GM23248 (cell line): Measurements from ENCODE around the gene TSPAN2. TPM values are rescaled to one million over a fixed set of nuclear protein-coding genes. Genes with fewer than 3 reads are reported as not detected.
A peak's percentile ranks its signal among the peaks of the same experiment; 100 is the strongest.

Source experiments
- DNase-seq: peaks from one replicate; pipeline ENCODE4 v3.0.0-alpha.2; 2015
- H2AFZ ChIP-seq: fragments of 200-600 bp; sonication (generic); 2 replicates; pipeline ENCODE4 v1.6.1; 2016; ENCODE audit warnings: antibody characterized with exemption
- H3F3A ChIP-seq: fragments of 200-600 bp; sonication (generic); 2 replicates; pipeline ENCODE4 v1.6.1; 2016; ENCODE audit warnings: mild to moderate bottlenecking, antibody characterized with exemption, mixed run types; ENCODE audit not compliant: insufficient read depth
- H3K27ac ChIP-seq: fragments of 200-600 bp; sonication (generic); 2 replicates; pipeline ENCODE4 v1.5.1; 2016; ENCODE audit warnings: mild to moderate bottlenecking
- H3K27me3 ChIP-seq: fragments of 200-600 bp; sonication (generic); replicated peaks from 2 replicates; pipeline ENCODE4 v1.6.1; 2016; ENCODE audit warnings: mild to moderate bottlenecking; ENCODE audit not compliant: insufficient read depth
- H3K36me3 ChIP-seq: fragments of 200-600 bp; sonication (generic); 2 replicates; pipeline ENCODE4 v1.6.1; 2016; ENCODE audit warnings: low read depth, mild to moderate bottlenecking
- H3K4me1 ChIP-seq: fragments of 200-600 bp; sonication (generic); 2 replicates; pipeline ENCODE4 v1.6.1; 2016; ENCODE audit warnings: mild to moderate bottlenecking; ENCODE audit not compliant: insufficient read depth
- H3K4me2 ChIP-seq: fragments of 200-600 bp; sonication (generic); one replicate; pipeline ENCODE4 v1.6.1; 2016; ENCODE audit warnings: mild to moderate bottlenecking; ENCODE audit not compliant: unreplicated experiment
- H3K4me3 ChIP-seq: fragments of 200-600 bp; sonication (generic); 2 replicates; pipeline ENCODE4 v1.5.1; 2016; ENCODE audit warnings: mild to moderate bottlenecking
- H3K79me2 ChIP-seq: fragments of 200-600 bp; sonication (generic); 2 replicates; pipeline ENCODE4 v1.6.1; 2016; ENCODE audit warnings: mild to moderate bottlenecking; ENCODE audit not compliant: insufficient read depth
- H3K9ac ChIP-seq: fragments of 200-600 bp; sonication (generic); 2 replicates; pipeline ENCODE4 v1.6.1; 2016; ENCODE audit warnings: mild to moderate bottlenecking
- H3K9me2 ChIP-seq: fragments of 200-600 bp; sonication (generic); 2 replicates; pipeline ENCODE4 v1.6.1; 2016; ENCODE audit warnings: mixed run types, mild to moderate bottlenecking, moderate library complexity; ENCODE audit not compliant: insufficient read depth
- H3K9me3 ChIP-seq: fragments of 200-600 bp; sonication (generic); one replicate; pipeline ENCODE4 v1.6.1; 2017; ENCODE audit warnings: low read depth
- H4K20me1 ChIP-seq: fragments of 200-600 bp; sonication (generic); 2 replicates; pipeline ENCODE4 v1.6.0; 2016; ENCODE audit not compliant: insufficient read depth
- EZH2 ChIP-seq: fragments of 200-600 bp; sonication (generic); IDR thresholded peaks from 2 replicates; pipeline ENCODE4 v1.6.1; 2018; ENCODE audit warnings: antibody characterized with exemption, mild to moderate bottlenecking; ENCODE audit not compliant: insufficient read depth, poor library complexity, severe bottlenecking
- EZH2phosphoT487 ChIP-seq: fragments of 200-600 bp; sonication (generic); IDR thresholded peaks from 2 replicates; pipeline ENCODE4 v1.6.1; 2018; ENCODE audit warnings: antibody characterized with exemption, moderate library complexity, mild to moderate bottlenecking, low read depth; ENCODE audit not compliant: insufficient read depth
- WGBS, 2 experiments: methylation state at CpG; one replicate each; pipeline ENCODE4 v1.1.6; 2015 to 2017; ENCODE audit warnings: low lambda C conversion rate in 2 of 2, low coverage in 1 of 2; ENCODE audit errors: missing lambda C conversion rate in 2 of 2; 5-methylcytosine and 5-hydroxymethylcytosine counted together
- in situ Hi-C: fragments of 300-500 bp; cut with MboI; formaldehyde crosslinking; loops from 2 replicates; pipeline ENCODE4 v1.15.0; 2020
- polyA plus RNA-seq: library from polyadenylated mRNA; unstranded; fragments of >200 nt; fragmentation: Nextera tagmentation; extraction: Ambion mirVana; gene quantifications from 2 replicates; pipeline ENCODE4 v1.2.1, GENCODE V29; 2016
- total RNA-seq: library from RNA; depleted of rRNA; stranded (reverse); fragments of >200 nt; shearing (Covaris generic); gene quantifications from 2 replicates; pipeline ENCODE4 v1.2.3, GENCODE V29; 2014

TSPAN2 gene
- total and polyA plus RNA-seq, 2 experiments from 2014 or later, result 2.7 to 10.1 TPM

DNA sequence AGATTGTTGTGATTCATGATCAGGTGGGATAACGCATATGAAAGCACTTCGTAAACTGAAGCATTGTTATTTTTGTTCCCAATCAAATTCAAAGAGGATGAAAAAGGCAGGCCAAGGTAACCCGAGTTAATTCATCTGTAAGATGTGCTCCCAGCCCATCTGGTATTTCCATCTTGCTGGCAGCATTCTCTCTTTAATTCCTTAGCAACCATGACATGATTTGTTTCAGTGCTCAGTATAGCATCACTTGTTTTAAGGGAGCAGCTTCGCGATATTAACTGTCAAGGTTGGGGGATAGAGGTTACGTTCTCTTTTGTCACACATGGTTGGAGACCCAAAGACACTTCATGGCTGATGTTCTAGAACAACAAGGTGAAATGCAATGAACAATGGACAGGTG lies 6.4 kb downstream of the TSPAN2 start:
- H3F3A ChIP-seq, result peaks cover under 1% of the 10 kb centered on the region
- no peak overlapping the region for H3K4me2 ChIP-seq
- WGBS, 2 experiments, result 55 to 59% methylated on average over 6 of the region's 6 CpGs
- no peaks in the 10 kb centered on the region for H4K20me1 ChIP-seq
- TF ChIP-seq EZH2phosphoT487, result no peak
- TF ChIP-seq EZH2, result no peak
- H3K9me2 ChIP-seq, result no peaks in the 10 kb centered on the region
- no peak overlapping the region for H3K9ac ChIP-seq
- no peak overlapping the region for H2AFZ ChIP-seq
- no peaks in the 10 kb centered on the region for H3K9me3 ChIP-seq
- DNase-seq, result no peak
- no peaks in the 10 kb centered on the region for H3K27me3 ChIP-seq
- H3K4me3 ChIP-seq, result no peak overlapping the region
- in situ Hi-C loops, result no loop called here
- no peaks in the 10 kb centered on the region for H3K4me1 ChIP-seq
- no peaks in the 10 kb centered on the region for H3K79me2 ChIP-seq
- H3K36me3 ChIP-seq, result no peaks in the 10 kb centered on the region
- no peak overlapping the region for H3K27ac ChIP-seq

DNA sequence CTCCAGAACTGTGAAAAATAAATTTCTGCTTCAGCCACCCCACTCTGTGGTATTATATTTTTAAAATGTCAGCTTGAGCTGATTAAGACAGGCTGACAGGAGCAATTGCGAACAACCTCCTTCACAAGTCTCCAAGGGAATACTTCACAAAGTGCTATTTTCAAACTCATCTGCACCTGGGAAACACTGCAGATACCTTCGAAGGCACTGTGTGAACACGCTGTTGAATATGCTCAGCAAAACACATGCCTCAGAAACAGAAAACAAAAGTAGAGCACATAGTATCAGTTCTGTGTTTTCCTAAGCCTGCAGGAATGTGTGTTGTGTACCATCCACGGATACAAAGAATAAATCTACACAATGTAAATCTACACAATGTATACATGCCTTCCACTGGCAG lies 10.6 kb downstream of the TSPAN2 start:
- Histone ChIP-seq H3K4me3 (no peak overlapping the region), H3K27me3 (no peaks in the 10 kb centered on the region), H3K9me3 (no peaks in the 10 kb centered on the region), H3F3A (peaks cover 14% of the 10 kb centered on the region), H3K9ac (no peak overlapping the region), H3K27ac (no peak overlapping the region), H3K4me2 (no peak overlapping the region), H3K79me2 (no peaks in the 10 kb centered on the region), H2AFZ (no peak overlapping the region), H3K4me1 (peaks cover 18% of the 10 kb centered on the region), H3K36me3 (no peaks in the 10 kb centered on the region), H3K9me2 (no peaks in the 10 kb centered on the region), H4K20me1 (no peaks in the 10 kb centered on the region)
- no peak for DNase-seq
- TF ChIP-seq EZH2phosphoT487 (no peak), EZH2 (no peak)
- in situ Hi-C loops, result no loop called here
- whole genome bisulfite sequencing, 2 experiments, result 52 to 56% methylated on average over 4 of the region's 4 CpGs

DNA sequence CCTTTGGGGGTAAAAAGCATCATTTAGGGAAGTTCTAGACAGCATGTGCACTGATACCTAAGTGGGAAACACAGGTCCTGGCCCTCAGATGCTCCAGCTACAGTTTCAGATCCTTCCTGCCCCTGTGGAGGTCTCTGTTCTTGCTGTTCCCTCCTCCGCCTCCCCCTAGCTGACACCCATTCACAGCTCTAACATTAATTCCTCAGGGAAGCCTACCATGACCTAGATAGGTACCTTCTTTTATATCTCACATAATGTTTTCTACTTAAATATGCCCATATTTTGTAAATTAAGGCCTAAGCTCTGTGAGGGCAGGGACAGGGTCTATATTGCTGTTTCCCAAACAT lies 11.3 kb downstream of the TSPAN2 start:
- peaks cover 14% of the 10 kb centered on the region for H3F3A ChIP-seq
- no peaks in the 10 kb centered on the region for H3K79me2 ChIP-seq
- H3K4me1 ChIP-seq, result peaks cover 18% of the 10 kb centered on the region
- peak overlapping the region; percentile 12 for H3K4me2 ChIP-seq
- DNase-seq, result no peak
- H3K36me3 ChIP-seq, result no peaks in the 10 kb centered on the region
- no peaks in the 10 kb centered on the region for H3K9me3 ChIP-seq
- WGBS, 2 experiments, result 92 to 96% methylated on average over 1 of the region's 1 CpG
- no peak overlapping the region for H3K9ac ChIP-seq
- no peak for TF ChIP-seq EZH2phosphoT487
- H4K20me1 ChIP-seq, result no peaks in the 10 kb centered on the region
- H2AFZ ChIP-seq, result no peak overlapping the region
- no peaks in the 10 kb centered on the region for H3K9me2 ChIP-seq
- no peak overlapping the region for H3K27ac ChIP-seq
- H3K4me3 ChIP-seq, result no peak overlapping the region
- H3K27me3 ChIP-seq, result no peaks in the 10 kb centered on the region
- in situ Hi-C loops, result no loop called here

DNA sequence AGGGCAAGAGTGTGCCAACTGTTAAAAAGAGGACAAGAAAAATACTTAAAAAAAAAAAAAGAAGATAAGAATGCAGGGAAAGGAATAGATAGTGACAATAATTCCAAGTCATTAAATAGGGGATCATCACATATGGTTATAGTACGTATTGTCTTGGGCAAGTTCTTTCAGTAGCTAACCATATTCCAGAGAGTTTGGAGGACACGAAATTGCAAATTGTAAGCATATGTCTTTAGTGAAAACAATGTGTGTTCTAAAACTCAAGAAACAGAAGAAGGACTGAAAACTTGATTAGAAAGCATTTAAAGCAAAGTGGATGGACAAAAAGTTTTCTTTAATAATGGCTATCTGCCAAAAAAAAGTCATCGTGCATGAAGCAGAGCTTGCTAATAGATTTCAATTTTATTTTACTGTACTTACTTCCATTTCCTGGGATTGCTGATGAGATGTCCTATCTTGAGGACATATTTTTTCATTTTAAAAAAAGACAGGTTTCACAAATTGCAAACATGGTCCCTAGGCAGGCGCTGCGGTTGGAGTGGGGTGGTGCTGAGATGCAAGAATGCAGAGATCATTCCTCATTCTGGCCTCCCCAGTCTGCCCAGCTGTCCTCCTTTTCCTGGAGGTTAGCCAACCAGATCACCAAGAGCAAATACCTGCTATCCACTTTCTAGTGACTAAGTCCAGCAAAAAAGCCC lies 11.9 kb downstream of the TSPAN2 start:
- peaks cover 18% of the 10 kb centered on the region for H3K4me1 ChIP-seq
- peak overlapping the region; percentile 12 for H3K4me2 ChIP-seq
- H3K36me3 ChIP-seq, result no peaks in the 10 kb centered on the region
- no peak overlapping the region for H3K27ac ChIP-seq
- H3K9me3 ChIP-seq, result no peaks in the 10 kb centered on the region
- H3K79me2 ChIP-seq, result no peaks in the 10 kb centered on the region
- in situ Hi-C loops, result no loop called here
- H2AFZ ChIP-seq, result no peak overlapping the region
- H3K27me3 ChIP-seq, result no peaks in the 10 kb centered on the region
- 20 to 25% methylated on average over 5 of the region's 5 CpGs for WGBS, 2 experiments
- TF ChIP-seq EZH2phosphoT487 (no peak), EZH2 (no peak)
- no peaks in the 10 kb centered on the region for H4K20me1 ChIP-seq
- H3K9ac ChIP-seq, result no peak overlapping the region
- H3K4me3 ChIP-seq, result no peak overlapping the region
- H3K9me2 ChIP-seq, result no peaks in the 10 kb centered on the region
- peak; percentile 20 for DNase-seq
- H3F3A ChIP-seq, result peaks cover 14% of the 10 kb centered on the region
